ENCODE results near the gene CYBA. TPM values are rescaled to one million over a fixed set of nuclear protein-coding genes. Genes with fewer than 3 reads are reported as not detected.

The CYBA gene
- total and polyA plus RNA-seq, 2 of the 13 experiments (the other 11 are each of a cell fraction or from before 2014, with no cell fraction given) = 196 to 250 TPM

DNA sequence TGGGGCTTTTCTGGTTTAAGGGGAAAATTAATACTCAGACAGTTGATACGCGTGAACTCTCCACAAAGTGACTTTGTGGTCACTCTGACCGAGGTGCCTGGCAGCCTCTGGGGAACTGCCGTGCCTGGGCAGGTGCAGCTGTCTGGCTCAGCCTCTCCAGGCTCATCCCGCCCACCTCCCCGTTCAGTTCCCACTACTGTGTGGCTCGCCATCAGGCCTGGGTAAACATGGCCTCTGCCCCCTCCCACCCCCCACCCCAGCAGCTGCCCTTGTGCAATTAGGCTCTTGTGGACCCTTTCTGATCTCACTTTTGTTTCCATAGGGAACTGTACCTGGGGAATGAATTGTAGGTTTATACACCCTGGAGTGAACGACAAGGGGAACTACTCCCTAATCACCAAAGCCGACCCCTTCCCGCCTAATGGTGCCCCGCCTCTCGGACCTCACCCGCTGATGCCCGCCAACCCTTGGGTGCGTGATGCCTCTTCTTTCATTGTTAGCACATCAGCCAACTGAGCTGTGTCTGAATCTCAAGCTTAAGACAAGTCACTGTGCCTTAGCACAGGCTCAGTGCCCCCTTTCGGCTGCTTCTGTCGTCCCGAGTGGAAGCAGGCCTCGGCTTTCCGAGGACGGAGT is 52.9 kb downstream of the CYBA start (continued):
- no peak for TF ChIP-seq ZNF576 (CRISPR knock-in tag; IDR thresholded peaks at IDR 0.05)
- TF ChIP-seq GPN1 (CRISPR knock-in tag; IDR thresholded peaks at IDR 0.05; ENCODE audit: borderline replicate concordance) = no peak
- TF ChIP-seq, protein P1, sequence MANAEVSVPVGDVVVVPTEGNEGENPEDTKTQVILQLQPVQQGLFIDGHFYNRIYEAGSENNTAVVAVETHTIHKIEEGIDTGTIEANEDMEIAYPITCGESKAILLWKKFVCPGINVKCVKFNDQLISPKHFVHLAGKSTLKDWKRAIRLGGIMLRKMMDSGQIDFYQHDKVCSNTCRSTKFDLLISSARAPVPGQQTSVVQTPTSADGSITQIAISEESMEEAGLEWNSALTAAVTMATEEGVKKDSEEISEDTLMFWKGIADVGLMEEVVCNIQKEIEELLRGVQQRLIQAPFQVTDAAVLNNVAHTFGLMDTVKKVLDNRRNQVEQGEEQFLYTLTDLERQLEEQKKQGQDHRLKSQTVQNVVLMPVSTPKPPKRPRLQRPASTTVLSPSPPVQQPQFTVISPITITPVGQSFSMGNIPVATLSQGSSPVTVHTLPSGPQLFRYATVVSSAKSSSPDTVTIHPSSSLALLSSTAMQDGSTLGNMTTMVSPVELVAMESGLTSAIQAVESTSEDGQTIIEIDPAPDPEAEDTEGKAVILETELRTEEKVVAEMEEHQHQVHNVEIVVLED (CRISPR knock-in tag; IDR thresholded peaks at IDR 0.05; ENCODE audit: borderline replicate concordance) = no peak
- TF ChIP-seq, protein P2, sequence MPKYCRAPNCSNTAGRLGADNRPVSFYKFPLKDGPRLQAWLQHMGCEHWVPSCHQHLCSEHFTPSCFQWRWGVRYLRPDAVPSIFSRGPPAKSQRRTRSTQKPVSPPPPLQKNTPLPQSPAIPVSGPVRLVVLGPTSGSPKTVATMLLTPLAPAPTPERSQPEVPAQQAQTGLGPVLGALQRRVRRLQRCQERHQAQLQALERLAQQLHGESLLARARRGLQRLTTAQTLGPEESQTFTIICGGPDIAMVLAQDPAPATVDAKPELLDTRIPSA (CRISPR knock-in tag; IDR thresholded peaks at IDR 0.05; ENCODE audit: borderline replicate concordance) = no peak
- TF ChIP-seq, protein P3, sequence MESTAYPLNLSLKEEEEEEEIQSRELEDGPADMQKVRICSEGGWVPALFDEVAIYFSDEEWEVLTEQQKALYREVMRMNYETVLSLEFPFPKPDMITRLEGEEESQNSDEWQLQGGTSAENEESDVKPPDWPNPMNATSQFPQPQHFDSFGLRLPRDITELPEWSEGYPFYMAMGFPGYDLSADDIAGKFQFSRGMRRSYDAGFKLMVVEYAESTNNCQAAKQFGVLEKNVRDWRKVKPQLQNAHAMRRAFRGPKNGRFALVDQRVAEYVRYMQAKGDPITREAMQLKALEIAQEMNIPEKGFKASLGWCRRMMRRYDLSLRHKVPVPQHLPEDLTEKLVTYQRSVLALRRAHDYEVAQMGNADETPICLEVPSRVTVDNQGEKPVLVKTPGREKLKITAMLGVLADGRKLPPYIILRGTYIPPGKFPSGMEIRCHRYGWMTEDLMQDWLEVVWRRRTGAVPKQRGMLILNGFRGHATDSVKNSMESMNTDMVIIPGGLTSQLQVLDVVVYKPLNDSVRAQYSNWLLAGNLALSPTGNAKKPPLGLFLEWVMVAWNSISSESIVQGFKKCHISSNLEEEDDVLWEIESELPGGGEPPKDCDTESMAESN (CRISPR knock-in tag; conservative IDR thresholded peaks at IDR 0.05) = no peak
- TF ChIP-seq EZH2 (conservative IDR thresholded peaks at IDR 0.05; ENCODE audit: low read depth, low read length) = no peak
- TF ChIP-seq ZBTB40 (IDR thresholded peaks at IDR 0.05) = no peak
- no peak for TF ChIP-seq ZBTB40 (CRISPR knock-in tag; IDR thresholded peaks at IDR 0.05)
- TF ChIP-seq ZHX1 (CRISPR knock-in tag; IDR thresholded peaks at IDR 0.05; ENCODE audit: low read depth) = 0 out of 2 replicates have a peak, but pooled peaks have one; percentile 60
- TF ChIP-seq ESRRA (CRISPR knock-in tag; IDR thresholded peaks at IDR 0.05; ENCODE audit: low read depth) = no peak
